G401.6 (cell line): ENCODE results near the gene NEB.
"Not testable (repeated sequence)": the region's sequence is repeated elsewhere in the genome, so short reads cannot be mapped to it uniquely, and the experiment has no call there.

Source experiments
- FAIRE-seq: peaks from 2 replicates; lab custom pipeline; 2012; peaks lifted over from hg19 to GRCh38; lab: Jason Lieb, UNC

The NEB gene

GRCh38 chr2:151607459-151608424, 126.5 kb downstream of the NEB start:
- FAIRE-seq = not testable (repeated sequence)

- not testable (repeated sequence) for FAIRE-seq
These were observed 130.7 kb downstream of the NEB start for GRCh38 chr2:151603530-151603929.

GRCh38 chr2:151602402-151602801, 131.9 kb downstream of the NEB start:
- not testable (repeated sequence) for FAIRE-seq

GRCh38 chr2:151601803-151602202, 132.5 kb downstream of the NEB start:
- not testable (repeated sequence) for FAIRE-seq

- FAIRE-seq = not testable (repeated sequence)
These were observed 137.2 kb downstream of the NEB start for GRCh38 chr2:151596903-151597608.

GRCh38 chr2:151591908-151592255, 142.4 kb downstream of the NEB start:
- FAIRE-seq = not testable (repeated sequence)

GRCh38 chr2:151591250-151591907, 142.9 kb downstream of the NEB start:
- not testable (repeated sequence) for FAIRE-seq

GRCh38 chr2:151581300-151581699, 153.0 kb downstream of the NEB start:
- FAIRE-seq = not testable (repeated sequence)

- FAIRE-seq = not testable (repeated sequence)
These were observed 153.6 kb downstream of the NEB start for GRCh38 chr2:151580697-151581096.

- FAIRE-seq = no peak
These were observed 157.2 kb downstream of the NEB start for GRCh38 chr2:151577116-151577515.

- no peak for FAIRE-seq
These were observed 158.2 kb downstream of the NEB start for GRCh38 chr2:151576080-151576479.

- FAIRE-seq = no peak
These were observed 158.9 kb downstream of the NEB start for GRCh38 chr2:151575338-151575737.

- no peak for FAIRE-seq
These were observed 164.1 kb downstream of the NEB start for GRCh38 chr2:151570191-151570590.

- FAIRE-seq = no peak
These were observed 165.1 kb downstream of the NEB start for GRCh38 chr2:151569167-151569566.

GRCh38 chr2:151568501-151568900, 165.8 kb downstream of the NEB start:
- FAIRE-seq = no peak

GRCh38 chr2:151567006-151567405, 167.3 kb downstream of the NEB start:
- no peak for FAIRE-seq

- FAIRE-seq = no peak
These were observed 171.9 kb downstream of the NEB start for GRCh38 chr2:151562398-151562797.

- no peak for FAIRE-seq
These were observed 174.0 kb downstream of the NEB start for GRCh38 chr2:151560289-151560688.

GRCh38 chr2:151559431-151559830, 174.8 kb downstream of the NEB start:
- FAIRE-seq = not testable (repeated sequence)

- not testable (repeated sequence) for FAIRE-seq
These were observed 176.4 kb downstream of the NEB start for GRCh38 chr2:151557883-151558282.

GRCh38 chr2:151556121-151556520, 178.2 kb downstream of the NEB start:
- no peak for FAIRE-seq

GRCh38 chr2:151552287-151552686, 182.0 kb downstream of the NEB start:
- no peak for FAIRE-seq

- no peak for FAIRE-seq
These were observed 182.7 kb downstream of the NEB start for GRCh38 chr2:151551556-151551955.
